BLaER1 (cell line): Measurements from ENCODE around the gene SPAG6.
A peak's percentile ranks its signal among the peaks of the same experiment; 100 is the strongest.

ENCODE experiments used
- H3K27ac ChIP-seq: shearing (Covaris generic); formaldehyde crosslinking; 2 replicates; pipeline ENCODE4 v1.8.1; 2022
- H3K27me3 ChIP-seq: shearing (Covaris generic); formaldehyde crosslinking; 2 replicates; pipeline ENCODE4 v1.8.1; 2022
- H3K36me3 ChIP-seq: shearing (Covaris generic); formaldehyde crosslinking; 2 replicates; pipeline ENCODE4 v1.8.1; 2022
- H3K4me1 ChIP-seq: shearing (Covaris generic); formaldehyde crosslinking; 2 replicates; pipeline ENCODE4 v1.8.1; 2022
- H3K4me2 ChIP-seq: shearing (Covaris generic); formaldehyde crosslinking; 2 replicates; pipeline ENCODE4 v1.8.1; 2022
- H3K4me3 ChIP-seq: shearing (Covaris generic); formaldehyde crosslinking; 2 replicates; pipeline ENCODE4 v1.8.1; 2022
- H3K9ac ChIP-seq: shearing (Covaris generic); formaldehyde crosslinking; 2 replicates; pipeline ENCODE4 v1.8.1; 2022
- H3K9me3 ChIP-seq: shearing (Covaris generic); formaldehyde crosslinking; 2 replicates; pipeline ENCODE4 v1.8.1; 2022
- H4K20me1 ChIP-seq: shearing (Covaris generic); formaldehyde crosslinking; 2 replicates; pipeline ENCODE4 v1.8.1; 2022
- Cebpa-rat ChIP-seq: shearing (Covaris generic); IDR thresholded peaks from 2 replicates; pipeline ENCODE4 v1.8.1; 2022

SPAG6 gene

DNA sequence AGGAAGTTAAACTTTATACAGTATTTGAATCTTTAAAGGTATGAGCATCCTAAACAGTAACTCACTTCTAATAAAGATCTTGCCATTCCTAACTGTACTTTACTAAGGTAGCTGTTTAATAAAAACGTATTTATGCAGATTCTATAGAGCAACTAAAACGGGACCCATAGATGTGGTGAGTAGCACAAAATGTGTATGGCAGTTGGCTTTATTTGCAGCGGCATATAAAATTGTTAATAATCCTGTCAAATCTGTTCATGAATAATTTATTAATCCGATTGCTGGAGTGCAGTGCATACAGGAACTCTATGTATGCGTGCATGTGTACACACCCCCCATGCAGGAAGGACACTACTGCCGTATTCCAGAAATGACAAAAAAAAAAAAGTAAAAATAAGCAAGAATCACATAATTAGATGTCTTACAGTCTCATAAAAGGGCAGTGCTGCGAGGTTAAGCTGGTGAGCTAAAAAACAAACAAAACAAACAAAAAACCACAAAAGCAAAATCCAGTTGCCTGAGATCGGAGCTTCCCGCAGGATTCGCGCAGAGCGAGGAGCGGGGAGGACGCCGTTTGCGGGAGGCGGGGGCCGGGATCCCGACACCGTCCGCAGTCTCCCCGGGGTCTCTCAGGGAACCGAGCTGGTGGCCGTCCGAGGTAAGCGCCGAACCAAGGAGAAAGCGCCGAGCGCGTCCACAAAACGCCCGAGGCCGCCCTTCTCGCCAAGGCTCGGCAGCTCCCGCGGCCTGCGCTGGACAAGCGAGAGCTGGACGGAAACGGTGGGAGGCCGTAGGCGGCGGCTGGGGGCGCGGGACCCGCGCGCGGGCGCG lies 29.6 kb upstream of the SPAG6 start:
- H3K36me3 ChIP-seq = no peaks in the 10 kb centered on the region
- H3K4me1 ChIP-seq = no peaks in the 10 kb centered on the region
- H3K9ac ChIP-seq = peak overlapping the region; percentile 91
- H3K4me3 ChIP-seq = peak overlapping the region; percentile 71
- peak overlapping the region; percentile 79 for H3K4me2 ChIP-seq
- H3K27ac ChIP-seq = peak overlapping the region; percentile 95
- H3K27me3 ChIP-seq = peaks cover 99% of the 10 kb centered on the region
- no peak for TF ChIP-seq Cebpa-rat
- no peaks in the 10 kb centered on the region for H3K9me3 ChIP-seq
- H4K20me1 ChIP-seq = peaks cover 88% of the 10 kb centered on the region

DNA sequence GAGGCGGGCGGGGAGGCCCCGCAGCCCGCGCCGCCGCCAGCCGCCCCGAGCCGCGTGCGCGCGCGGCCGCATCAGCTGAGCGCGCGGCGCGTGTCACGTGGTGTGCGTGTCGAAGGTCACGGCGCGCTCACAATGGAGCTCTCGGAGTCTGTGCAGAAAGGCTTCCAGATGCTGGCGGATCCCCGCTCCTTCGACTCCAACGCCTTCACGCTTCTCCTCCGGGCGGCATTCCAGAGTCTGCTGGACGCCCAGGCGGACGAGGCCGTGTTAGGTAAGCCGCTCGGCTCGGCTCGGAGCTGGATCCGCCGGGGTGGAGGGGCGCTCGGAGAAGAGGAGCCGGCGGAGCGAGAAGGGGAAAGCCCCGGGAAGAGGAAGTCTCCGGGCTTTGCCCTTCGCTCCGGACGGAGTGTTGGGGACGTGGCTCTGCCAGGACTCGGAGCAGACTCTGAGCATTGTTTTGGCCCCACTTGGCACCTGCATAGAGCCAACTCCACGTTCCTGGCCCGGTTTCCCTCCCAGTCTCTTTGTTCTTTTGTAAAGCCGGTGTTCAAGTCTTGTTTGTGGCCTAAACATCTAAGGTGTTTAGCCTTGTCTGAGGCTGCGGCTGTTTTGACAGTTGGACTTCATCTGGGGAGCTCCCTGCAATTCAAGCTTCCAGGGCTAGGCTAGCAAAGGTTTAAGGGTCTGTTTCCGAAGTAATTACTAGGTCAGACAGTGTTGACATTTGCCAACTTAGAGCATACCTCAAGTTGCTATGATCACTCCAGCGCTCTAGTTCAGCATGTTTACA lies 28.8 kb upstream of the SPAG6 start, which contains the start of gene COMMD3:
Gene COMMD3, plus strand, starts transcription at position 103 of the 790 bp plus-strand sequence. Its CDS starts 30 bp downstream, at position 133.
- H3K4me1 ChIP-seq = no peaks in the 10 kb centered on the region
- peak within 1 kb of the TSS; percentile 79 for H3K4me2 ChIP-seq
- H3K36me3 ChIP-seq = no peaks in the 10 kb centered on the region
- peaks cover 97% of the 10 kb centered on the region for H3K27me3 ChIP-seq
- peak within 1 kb of the TSS; percentile 71 for H3K4me3 ChIP-seq
- H4K20me1 ChIP-seq = peaks cover 81% of the 10 kb centered on the region
- peak within 1 kb of the TSS; percentile 95 for H3K27ac ChIP-seq
- no peaks in the 10 kb centered on the region for H3K9me3 ChIP-seq
- peak within 1 kb of the TSS; percentile 91 for H3K9ac ChIP-seq
- TF ChIP-seq Cebpa-rat = no peak

DNA sequence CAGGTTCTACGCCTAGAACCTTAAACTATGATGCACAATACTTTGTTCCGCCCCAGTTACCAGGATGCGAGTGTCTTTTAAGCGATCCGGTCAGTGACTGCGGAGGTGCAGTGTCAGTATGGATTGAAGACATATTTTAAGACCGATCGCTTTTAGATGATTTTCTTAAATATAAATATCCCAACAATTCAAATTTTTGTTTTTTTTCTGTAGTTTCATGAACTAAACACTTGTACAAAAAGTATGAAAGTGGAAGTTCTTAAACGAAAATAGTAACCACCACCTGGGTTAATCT lies 28.3 kb upstream of the SPAG6 start:
- peak overlapping the region; percentile 71 for H3K4me3 ChIP-seq
- peak overlapping the region; percentile 79 for H3K4me2 ChIP-seq
- H3K9ac ChIP-seq = peak overlapping the region; percentile 91
- no peaks in the 10 kb centered on the region for H3K4me1 ChIP-seq
- peak overlapping the region; percentile 95 for H3K27ac ChIP-seq
- H3K27me3 ChIP-seq = peaks cover 96% of the 10 kb centered on the region
- no peak for TF ChIP-seq Cebpa-rat
- H3K36me3 ChIP-seq = no peaks in the 10 kb centered on the region
- H3K9me3 ChIP-seq = no peaks in the 10 kb centered on the region
- peaks cover 77% of the 10 kb centered on the region for H4K20me1 ChIP-seq

DNA sequence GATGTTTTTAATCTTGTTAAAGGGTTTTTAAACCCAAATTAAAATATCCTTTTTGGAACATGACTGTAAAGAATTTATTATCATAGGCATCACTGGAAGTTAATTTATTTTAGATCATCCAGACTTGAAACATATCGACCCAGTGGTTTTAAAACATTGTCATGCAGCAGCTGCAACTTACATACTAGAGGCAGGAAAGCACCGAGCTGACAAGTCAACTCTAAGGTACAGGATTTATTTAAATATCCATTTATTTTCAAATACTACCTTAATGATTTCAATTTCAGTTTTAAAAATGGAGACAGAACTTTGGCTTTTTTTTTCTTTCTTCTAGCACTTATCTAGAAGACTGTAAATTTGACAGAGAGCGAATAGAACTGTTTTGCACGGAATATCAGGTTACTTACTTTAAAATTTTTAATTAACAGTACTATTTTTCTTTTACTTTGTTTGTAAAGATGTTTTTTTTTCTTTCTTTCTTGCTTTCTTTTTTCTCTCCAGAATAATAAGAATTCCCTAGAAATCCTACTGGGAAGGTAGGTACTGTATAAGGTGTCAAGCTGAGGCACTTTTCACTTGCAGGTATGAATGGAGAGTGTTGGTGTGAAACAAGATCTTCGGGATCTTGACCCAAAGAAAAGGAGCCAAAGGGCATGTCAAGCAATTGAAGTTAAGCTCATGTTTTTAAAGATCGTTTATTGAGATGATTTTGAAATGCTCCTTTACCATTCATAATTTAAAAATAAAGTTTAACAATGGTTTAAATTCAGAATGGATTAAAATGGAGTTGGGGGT lies 27.3 kb upstream of the SPAG6 start:
- Histone ChIP-seq H3K36me3 (no peaks in the 10 kb centered on the region), H3K9ac (peak overlapping the region; percentile 91), H3K4me1 (no peaks in the 10 kb centered on the region), H3K27ac (peak overlapping the region; percentile 95), H3K9me3 (no peaks in the 10 kb centered on the region), H4K20me1 (peaks cover 81% of the 10 kb centered on the region), H3K4me3 (peak overlapping the region; percentile 71), H3K27me3 (peaks cover 96% of the 10 kb centered on the region), H3K4me2 (peak overlapping the region; percentile 55)
- TF ChIP-seq Cebpa-rat = no peak

DNA sequence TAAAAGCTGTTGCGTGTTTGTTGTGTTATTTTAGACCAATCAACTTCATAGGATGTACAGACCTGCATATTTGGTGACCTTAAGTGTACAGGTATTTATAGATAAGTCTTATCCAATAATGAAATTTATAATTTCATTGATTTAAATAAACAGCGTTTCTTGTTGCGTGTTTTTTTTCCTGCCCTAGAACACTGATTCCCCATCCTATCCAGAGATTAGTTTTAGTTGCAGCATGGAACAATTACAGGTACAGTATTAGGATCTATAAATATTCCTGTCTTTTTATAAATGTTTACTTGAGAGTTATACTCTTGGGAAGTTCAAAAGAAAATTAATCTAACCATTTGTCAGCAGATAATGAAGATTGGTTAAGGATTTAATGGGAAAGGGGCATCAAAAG lies 26.5 kb upstream of the SPAG6 start:
- peak overlapping the region; percentile 91 for H3K9ac ChIP-seq

DNA sequence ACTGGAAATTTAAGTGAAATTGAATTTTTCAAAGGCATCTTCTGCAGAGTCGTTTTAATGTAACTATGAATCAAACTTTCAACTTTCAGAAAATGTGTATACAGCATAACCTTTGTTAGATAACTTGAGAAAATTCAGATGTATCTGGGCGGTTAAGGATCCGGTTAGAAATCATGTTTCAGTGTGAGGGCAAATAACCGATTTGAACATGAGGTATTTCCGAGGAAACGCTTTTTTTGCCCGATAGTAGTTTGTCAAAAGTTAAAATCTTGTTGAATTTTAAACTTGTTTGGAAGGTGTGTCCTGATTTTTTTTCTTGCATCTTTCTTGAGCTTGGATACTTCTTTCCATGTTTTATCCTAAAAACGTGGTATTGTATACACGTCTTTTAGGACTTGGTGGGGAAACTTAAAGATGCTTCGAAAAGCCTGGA lies 25.7 kb upstream of the SPAG6 start:
- peak overlapping the region; percentile 91 for H3K9ac ChIP-seq
- peaks cover 96% of the 10 kb centered on the region for H3K27me3 ChIP-seq
- H3K27ac ChIP-seq = peak overlapping the region; percentile 95
- no peaks in the 10 kb centered on the region; the same call in 1 of the 2 replicates for H3K36me3 ChIP-seq
- H3K4me3 ChIP-seq = peak overlapping the region; percentile 71
- peak overlapping the region; percentile 55 for H3K4me2 ChIP-seq
- peaks cover 83% of the 10 kb centered on the region for H4K20me1 ChIP-seq
- H3K4me1 ChIP-seq = no peaks in the 10 kb centered on the region
- TF ChIP-seq Cebpa-rat = no peak
- H3K9me3 ChIP-seq = no peaks in the 10 kb centered on the region

More for the DNA sequence above, 26.5 kb upstream of the SPAG6 start:
- Histone ChIP-seq H3K9me3 (no peaks in the 10 kb centered on the region), H3K4me1 (no peaks in the 10 kb centered on the region), H3K27ac (peak overlapping the region; percentile 95), H3K4me3 (peak overlapping the region; percentile 71), H3K4me2 (peak overlapping the region; percentile 55), H3K36me3 (no peaks in the 10 kb centered on the region; the same call in 1 of the 2 replicates), H4K20me1 (peaks cover 83% of the 10 kb centered on the region), H3K27me3 (peaks cover 96% of the 10 kb centered on the region)
- TF ChIP-seq Cebpa-rat = no peak

DNA sequence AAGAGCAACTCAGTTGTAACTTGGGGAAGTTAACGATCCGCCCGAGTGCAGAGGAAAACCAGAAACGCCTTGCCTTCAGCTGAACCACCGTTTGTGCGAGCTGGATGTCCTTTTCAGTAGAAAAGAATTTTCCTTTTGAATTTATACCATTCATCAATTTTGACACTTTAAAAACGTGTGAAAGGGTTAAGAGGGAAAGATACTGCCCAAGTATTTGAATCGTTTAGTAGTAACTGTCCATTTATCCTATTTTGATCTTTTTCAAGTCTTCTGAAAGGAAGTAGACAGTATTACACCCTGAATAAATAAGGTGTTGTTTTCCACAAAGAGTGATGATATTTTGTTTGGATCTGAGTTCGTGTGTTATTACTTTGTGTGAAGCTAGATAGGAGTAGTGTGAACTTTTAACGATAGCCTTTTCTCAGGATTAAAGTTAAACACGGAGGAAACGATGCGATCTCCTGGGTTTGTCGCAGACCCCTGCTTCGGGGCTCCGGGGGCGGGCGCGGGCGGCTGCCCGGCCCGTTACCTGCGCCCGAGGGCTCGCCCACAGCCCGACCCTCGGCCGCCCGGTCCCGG lies 25.2 kb upstream of the SPAG6 start:
- H4K20me1 ChIP-seq = peaks cover 83% of the 10 kb centered on the region
- H3K9me3 ChIP-seq = no peaks in the 10 kb centered on the region
- peak overlapping the region; percentile 91 for H3K9ac ChIP-seq
- TF ChIP-seq Cebpa-rat = no peak
- H3K27ac ChIP-seq = peak overlapping the region; percentile 95
- no peaks in the 10 kb centered on the region; the same call in 1 of the 2 replicates for H3K36me3 ChIP-seq
- H3K4me3 ChIP-seq = peak overlapping the region; percentile 71
- peaks cover 96% of the 10 kb centered on the region for H3K27me3 ChIP-seq
- no peaks in the 10 kb centered on the region for H3K4me1 ChIP-seq
- H3K4me2 ChIP-seq = peak overlapping the region; percentile 55

DNA sequence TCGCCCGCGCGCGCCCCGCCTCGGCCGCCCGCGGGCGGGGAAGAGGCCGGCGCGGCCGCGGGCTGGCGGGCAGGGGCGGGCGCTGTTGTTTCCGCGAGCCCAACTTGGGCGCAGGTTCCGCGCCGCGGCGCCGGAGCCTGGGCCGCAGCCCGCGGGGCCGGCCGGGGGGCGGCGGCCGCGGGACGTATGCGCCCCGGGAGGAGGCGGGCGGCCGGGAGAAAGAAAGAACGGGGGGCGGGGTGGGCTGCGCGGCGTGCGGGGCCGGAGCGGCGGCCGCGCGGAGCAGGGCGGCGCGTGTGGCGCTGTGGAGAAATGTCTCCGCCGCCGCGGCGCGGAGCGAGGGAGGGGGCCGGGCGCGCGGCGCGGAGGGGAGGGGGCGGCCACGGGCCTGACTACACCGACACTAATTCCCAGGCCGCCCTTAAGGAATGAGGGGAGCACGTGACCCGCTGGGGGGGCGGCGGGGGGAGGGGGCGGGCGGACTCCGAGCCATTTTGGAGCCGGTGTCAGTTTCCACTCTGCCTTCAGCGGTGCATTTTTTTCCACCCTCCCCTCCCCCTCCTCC lies 24.6 kb upstream of the SPAG6 start, which contains the start of gene BMI1:
Gene BMI1, plus strand, starts transcription at position 509 of the 565 bp plus-strand sequence. CDS start 5,351 bp downstream, outside the sequence.
- Histone ChIP-seq H3K9me3 (no peaks in the 10 kb centered on the region), H3K4me2 (peak within 1 kb of the TSS; percentile 67), H3K9ac (peak within 1 kb of the TSS; percentile 97), H3K27me3 (peaks cover 95% of the 10 kb centered on the region), H3K4me3 (peak within 1 kb of the TSS; percentile 75), H3K4me1 (no peaks in the 10 kb centered on the region), H4K20me1 (peaks cover 81% of the 10 kb centered on the region), H3K36me3 (no peaks in the 10 kb centered on the region; the same call in 1 of the 2 replicates), H3K27ac (peak within 1 kb of the TSS; percentile 96)
- TF ChIP-seq Cebpa-rat = no peak
